AG04449 (cell line): ENCODE results near the gene NIFK.
"Not testable (repeated sequence)": the region's sequence is repeated elsewhere in the genome, so short reads cannot be mapped to it uniquely, and the experiment has no call there.

ENCODE experiments used
- CTCF ChIA-PET: fragments of 350-600 bp; formaldehyde crosslinking; extraction: SDS; loops from one replicate; lab custom pipeline; 2021; ENCODE audit warnings: antibody characterized with exemption; lab: Yijun Ruan, JAX
- POLR2A ChIA-PET: fragments of 400-600, 350-600 bp; formaldehyde crosslinking; extraction: SDS; loops from one replicate; lab custom pipeline; 2020; ENCODE audit warnings: antibody characterized with exemption, inconsistent platforms; lab: Yijun Ruan, JAX
- DNase-seq: peaks from one replicate; pipeline ENCODE4 v3.0.0-alpha.2; 2010; ENCODE audit warnings: low read depth, low spot score
- H3K4me3 ChIP-seq: 2 replicates; pipeline ENCODE4 v1.5.1; 2011; ENCODE audit warnings: low read depth, mild to moderate bottlenecking, control low read depth, low read length
- CTCF ChIP-seq: IDR thresholded peaks from one replicate; pipeline ENCODE4 v1.5.1; 2011; ENCODE audit warnings: mild to moderate bottlenecking, moderate library complexity, low read length, control low read depth, inconsistent platforms; ENCODE audit not compliant: insufficient read depth; ENCODE audit errors: missing control alignments

NIFK gene

GRCh38 chr2:121710470-121711170 lies 26.1 kb downstream of the NIFK start:
- ChIA-PET CTCF (interaction anchor here (0.6 to 1.0 kb wide), 2 partner anchors 115 to 180 kb away, joined by 3 to 5 read pairs; partner anchors contain the start of gene RNU4ATAC), POLR2A (interaction anchor here (0.6 kb wide), 1 partner anchor 11 kb away, joined by 3 read pairs; no protein-coding TSS in a partner anchor)
- TF ChIP-seq CTCF, result no peak
- no peak overlapping the region for H3K4me3 ChIP-seq
- DNase-seq, result no peak

DNA sequence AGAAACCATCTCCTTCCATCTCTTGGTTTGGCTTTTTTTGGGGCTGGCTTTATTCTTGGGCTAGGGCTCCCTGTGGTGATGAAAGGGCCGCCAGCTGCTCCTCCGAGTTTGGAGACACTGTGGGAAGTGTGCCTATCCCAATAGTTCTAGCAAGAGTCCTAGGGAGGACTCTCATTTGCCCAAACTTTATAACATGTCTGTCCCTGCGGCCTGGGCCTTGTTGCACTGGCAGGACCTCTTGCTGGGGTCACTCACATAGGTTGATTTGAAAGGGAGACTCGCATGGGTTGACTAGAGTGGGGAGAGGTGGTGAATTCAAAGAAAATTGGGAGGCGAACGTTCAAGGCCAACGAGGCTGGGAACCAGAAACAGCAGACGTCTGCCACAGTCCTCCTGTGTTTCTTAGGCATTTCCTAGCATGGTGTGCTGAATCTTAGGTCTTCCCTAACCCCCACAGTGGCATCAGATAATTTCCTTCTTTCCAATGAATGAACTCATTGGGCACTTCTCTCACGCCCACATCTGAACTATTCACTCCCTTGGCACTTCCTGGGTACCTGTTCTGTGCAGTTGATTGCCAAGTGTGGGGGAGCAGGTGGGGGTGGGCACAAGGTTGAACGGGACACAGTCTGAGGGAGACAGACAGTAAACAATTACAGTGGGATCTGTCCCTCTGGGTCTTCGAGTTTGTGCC lies 26.8 kb downstream of the NIFK start:
- no peak overlapping the region for H3K4me3 ChIP-seq
- ChIA-PET POLR2A (no interaction called here), CTCF (no interaction called here)
- no peak for DNase-seq
- TF ChIP-seq CTCF, result no peak

DNA sequence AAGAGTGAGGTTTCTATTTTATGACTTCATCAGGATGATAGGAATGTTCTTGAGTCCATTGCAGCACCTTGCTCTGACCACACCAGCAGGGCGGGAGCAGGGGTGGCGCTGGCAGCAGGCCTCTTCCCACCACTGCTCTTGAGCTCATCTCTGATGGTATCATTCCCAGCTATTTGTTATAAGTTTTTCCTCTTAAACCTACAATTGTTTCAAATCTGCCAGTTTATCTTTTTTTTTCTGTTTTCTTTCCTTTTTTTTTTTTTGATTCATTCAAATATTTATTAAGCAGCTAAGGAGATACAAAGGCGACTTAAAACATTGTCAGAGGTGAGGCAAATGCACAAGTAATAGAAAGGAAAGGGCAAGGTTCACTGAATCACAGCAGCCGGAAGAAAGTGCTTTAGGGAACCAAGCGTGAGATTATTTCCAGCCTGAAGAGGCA lies 28.7 kb downstream of the NIFK start:
- ChIA-PET POLR2A (no interaction called here), CTCF (no interaction called here)
- DNase-seq, result no peak
- no peak for TF ChIP-seq CTCF
- H3K4me3 ChIP-seq, result no peak overlapping the region

- no peak overlapping the region for H3K4me3 ChIP-seq
- POLR2A ChIA-PET, result no interaction called here
- DNase-seq, result no peak
These were observed 29.2 kb downstream of the NIFK start for GRCh38 chr2:121707344-121707919.

DNA sequence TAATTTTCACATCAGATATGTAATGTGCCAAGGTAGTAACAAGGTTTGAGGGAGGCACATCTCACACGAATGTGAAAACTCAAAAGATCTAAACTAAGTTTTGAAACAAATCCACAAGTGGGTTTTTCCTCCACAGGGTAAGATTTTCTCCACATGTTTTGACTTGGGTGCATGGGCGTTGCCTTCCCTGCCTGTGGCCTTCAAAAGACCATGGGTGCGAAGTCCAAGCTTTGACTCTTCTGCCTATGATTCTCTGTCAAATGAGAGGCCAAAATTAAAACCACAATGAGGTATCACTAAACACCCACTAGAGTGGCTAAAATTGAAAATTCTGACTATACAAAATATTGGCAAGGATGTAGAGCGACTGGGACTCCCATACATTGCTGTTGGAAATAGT lies 30.7 kb downstream of the NIFK start:
- CTCF ChIA-PET, result interaction anchor here (1.1 kb wide), 1 partner anchor 10 kb away, joined by 3 read pairs; no protein-coding TSS in a partner anchor
- TF ChIP-seq CTCF, result no peak
- POLR2A ChIA-PET, result no interaction called here
- DNase-seq, result no peak
- no peak overlapping the region for H3K4me3 ChIP-seq

More at GRCh38 chr2:121707344-121707919, 29.2 kb downstream of the NIFK start:
- CTCF ChIA-PET, result no interaction called here
- no peak for TF ChIP-seq CTCF

DNA sequence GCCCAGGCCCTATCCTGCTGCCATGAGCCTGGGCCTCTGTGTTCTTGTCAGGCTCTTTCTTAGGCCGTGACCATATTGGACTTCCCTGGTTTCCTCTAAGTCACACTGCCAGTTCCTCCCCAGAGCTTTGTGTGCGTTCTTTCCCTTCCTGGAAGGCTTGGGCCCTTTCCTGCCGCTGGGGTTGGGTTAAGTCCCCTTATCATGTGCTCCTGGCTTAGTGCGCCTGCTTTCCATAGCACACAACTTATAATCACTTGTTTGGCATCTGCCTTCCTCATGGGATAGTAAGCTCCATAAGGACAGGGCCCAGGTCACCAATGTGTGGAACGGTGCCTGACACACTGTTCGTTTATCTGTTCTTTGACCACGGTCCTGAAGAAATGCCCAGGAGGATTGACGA lies 31.3 kb downstream of the NIFK start:
- TF ChIP-seq CTCF, result no peak
- CTCF ChIA-PET, result interaction anchor here (1.1 kb wide), 1 partner anchor 11 kb away, joined by 3 read pairs; no protein-coding TSS in a partner anchor
- DNase-seq, result no peak
- POLR2A ChIA-PET, result no interaction called here
- no peak overlapping the region for H3K4me3 ChIP-seq

GRCh38 chr2:121701761-121702160 lies 34.9 kb downstream of the NIFK start:
- ChIA-PET POLR2A (interaction anchor here (0.6 kb wide), 1 partner anchor 1589 kb away, joined by 4 read pairs; no protein-coding TSS in a partner anchor), CTCF (interaction anchor here (1.4 kb wide), 1 partner anchor 18 kb away, joined by 3 read pairs; no protein-coding TSS in a partner anchor)
- not testable (repeated sequence) for DNase-seq, H3K4me3 ChIP-seq
